HG03280 (cell line): Measurements from ENCODE around the gene CMIP.
"Not testable (repeated sequence)": the region's sequence is repeated elsewhere in the genome, so short reads cannot be mapped to it uniquely, and the experiment has no call there.

Source experiments
- ATAC-seq: cut with Tn5 transposase; IDR thresholded peaks from one replicate; pipeline ENCODE4 v1.9.1; 2021; ENCODE audit warnings: mild to moderate bottlenecking, moderate library complexity; ENCODE audit not compliant: unreplicated experiment

The CMIP gene

DNA sequence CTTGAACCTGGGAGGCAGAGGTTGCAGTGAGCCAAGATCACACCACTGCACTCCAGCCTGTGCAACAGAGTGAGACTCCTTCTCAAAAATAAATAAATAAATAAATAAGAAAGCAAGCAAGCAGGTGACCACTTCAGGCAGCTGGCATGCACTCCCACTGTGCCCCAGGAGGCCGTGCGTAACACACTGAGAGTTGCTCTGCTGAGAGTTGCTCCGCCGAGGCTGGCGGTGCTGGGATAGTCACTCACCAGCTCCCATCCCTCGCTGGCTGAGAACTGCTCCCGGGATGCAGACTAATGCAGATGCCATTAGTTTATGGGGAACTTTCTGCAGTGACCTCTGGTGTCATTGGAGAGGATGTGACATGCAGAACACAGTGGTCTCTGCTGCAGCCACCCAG is 228.8 kb downstream of the CMIP start:
- ATAC-seq, result no peak

DNA sequence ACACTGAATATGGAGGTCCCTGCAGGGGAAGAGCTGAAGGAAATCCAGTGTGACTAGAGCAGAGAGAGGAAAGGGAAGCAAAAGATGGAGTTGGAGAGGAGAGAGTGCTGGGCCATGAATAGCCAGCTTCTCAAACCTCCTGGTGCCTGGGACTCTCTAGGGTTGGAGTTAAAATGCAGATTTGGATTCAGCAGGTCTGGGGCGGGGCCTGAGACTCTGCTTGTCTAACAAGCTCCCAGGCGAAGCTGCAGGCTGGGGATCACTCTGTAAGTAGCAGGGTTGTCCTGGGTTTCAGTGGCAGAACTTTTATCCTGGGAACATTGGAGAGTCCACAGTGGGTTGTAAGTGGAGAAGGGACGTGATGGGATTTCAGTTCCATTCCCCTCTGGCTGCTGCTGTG is 231.1 kb downstream of the CMIP start:
- no peak for ATAC-seq

DNA sequence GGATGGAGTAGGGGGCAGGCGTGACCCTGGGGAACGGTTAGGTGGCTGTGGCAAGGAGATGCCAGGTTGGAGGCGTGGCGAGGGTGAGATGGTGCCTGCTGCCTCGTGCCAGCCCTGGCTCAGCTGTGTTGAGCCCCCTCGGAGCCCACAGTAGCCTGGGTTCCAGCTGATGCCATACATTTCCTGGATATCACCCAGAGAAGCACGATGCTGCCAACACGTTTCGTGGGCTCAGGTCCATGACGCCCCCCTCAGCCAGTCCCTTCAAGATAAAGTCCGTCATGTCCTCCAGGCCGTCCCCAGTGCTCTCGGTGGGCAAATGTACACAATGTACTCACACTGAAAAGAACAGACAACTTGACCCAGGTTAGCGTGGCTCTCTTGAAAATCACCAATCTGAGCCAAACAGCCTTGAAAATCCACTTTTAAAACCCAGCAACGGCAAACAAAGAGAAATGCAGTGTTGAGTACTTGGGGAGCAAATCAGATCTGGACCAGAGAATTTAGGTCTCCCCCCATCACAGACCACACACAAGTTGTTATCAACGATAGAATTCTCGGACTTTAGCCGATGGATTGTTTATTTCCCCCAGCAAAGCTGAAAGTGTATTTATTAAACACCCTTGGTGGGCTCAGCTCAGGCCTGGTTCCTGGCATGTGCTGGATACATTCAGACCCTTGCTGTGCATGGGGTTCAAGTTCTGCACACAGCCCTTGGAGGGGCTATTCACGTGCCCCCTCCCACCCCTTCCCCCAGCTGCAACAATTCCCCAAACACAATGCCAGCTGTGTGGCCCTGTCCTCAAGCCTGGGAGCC is 231.7 kb downstream of the CMIP start:
- no peak for ATAC-seq

DNA sequence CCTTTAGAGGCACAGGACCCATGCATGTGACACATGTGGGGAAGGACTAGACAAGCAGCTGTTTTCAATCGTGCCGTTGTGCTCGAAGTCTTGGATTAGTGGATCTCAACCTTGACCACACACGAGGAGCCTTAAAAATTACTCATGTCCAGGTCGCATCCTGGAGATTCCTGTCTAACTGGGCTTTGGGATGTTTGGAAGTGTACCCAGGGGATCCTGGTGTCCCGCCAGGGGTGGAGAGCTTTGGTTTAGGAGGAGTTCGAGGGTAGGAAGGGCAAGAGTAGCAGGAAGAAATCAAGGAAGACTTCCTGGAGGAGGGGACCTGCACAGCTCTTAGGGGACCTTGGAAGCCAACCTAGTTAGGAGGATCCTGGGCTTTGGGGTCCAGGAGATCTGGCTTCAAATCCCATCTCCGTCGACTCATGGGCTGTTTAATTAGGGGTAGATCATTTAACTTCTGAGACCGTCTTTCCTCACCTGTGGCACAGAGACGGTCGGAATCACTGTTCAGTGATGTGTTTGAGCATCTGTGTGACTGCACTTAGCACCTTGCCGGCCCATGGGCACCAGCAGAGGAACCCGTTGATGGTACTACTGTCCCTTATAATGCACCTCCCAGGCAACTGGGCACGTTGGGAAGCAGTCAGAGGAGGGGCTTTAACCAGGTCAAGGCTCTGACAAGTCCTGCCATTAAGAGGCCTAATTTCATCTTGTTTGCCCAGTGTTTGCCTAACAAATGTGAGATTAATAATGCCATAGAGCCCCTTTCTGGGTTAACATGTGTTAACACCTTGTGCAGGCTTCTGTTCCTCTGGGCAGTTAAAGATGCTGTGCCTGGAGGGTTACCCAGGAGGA is 232.5 kb downstream of the CMIP start:
- ATAC-seq, result no peak

DNA sequence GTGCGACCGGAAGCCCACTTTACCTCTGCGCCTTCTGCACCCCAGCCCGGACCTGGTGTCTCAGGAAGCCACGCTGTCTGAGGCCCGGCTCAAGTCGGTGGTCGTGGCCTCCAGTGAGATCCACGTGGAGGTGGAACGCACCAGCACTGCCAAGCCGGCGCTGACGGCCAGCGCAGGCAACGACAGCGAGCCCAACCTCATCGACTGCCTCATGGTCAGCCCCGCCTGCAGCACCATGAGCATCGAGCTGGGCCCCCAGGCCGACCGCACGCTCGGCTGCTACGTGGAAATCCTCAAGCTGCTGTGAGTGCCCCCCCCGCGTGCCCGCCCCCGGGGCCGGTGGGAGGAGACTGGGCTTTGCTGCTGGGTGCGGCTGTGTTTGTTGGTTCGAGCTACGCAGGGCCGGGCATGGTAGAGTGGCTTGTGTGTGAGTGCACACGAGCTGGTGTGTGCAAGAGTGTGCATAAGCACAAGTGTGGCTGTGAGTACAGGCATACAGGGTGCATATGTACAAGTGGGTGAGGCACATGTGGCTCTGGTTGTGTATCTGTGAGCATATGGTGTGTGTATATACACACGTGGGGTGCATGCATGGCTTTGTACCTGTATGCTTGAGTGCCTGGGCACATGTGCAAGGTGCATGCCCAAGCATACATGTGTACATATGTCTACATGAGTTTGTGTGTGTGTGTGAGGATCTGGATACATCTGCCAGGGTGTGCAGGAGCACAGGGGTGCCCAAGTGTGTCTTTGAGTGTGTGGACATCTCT is 233.9 kb downstream of the CMIP start:
- ATAC-seq, result no peak

DNA sequence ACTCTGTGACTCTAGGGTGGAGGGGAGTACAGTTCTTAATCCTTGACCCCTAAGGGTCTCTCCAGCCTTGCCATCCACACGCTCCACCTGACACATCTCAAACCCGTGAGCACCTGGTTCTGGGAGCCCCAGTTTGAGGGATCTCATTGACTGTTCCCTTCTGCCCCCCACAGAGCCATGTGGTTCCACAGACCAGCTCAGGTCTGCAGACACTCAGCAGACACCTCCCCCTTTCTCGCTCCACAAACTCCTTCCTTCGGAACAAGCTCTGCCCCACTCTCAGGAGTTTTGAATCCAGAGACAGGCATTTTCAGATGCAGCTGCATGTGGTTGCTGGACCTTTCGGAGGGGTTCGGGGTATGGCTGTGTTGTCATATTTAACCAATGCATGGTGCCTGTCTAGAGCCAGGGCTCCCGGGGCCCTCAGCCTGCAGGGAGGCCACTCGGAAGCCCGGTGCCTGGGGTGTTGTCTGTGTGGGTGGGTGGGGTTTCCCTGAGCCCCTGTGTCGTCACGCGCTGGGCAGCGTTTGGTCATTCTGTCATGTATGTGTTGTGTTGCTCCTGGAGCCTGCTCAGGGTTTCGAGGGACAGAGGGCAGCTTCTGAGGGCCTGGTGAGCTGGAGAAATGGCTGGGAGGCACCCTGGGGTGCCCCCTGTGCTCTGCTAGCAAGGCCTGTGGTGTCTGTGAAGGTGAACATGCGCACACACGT is 235.3 kb downstream of the CMIP start:
- ATAC-seq, result no peak

DNA sequence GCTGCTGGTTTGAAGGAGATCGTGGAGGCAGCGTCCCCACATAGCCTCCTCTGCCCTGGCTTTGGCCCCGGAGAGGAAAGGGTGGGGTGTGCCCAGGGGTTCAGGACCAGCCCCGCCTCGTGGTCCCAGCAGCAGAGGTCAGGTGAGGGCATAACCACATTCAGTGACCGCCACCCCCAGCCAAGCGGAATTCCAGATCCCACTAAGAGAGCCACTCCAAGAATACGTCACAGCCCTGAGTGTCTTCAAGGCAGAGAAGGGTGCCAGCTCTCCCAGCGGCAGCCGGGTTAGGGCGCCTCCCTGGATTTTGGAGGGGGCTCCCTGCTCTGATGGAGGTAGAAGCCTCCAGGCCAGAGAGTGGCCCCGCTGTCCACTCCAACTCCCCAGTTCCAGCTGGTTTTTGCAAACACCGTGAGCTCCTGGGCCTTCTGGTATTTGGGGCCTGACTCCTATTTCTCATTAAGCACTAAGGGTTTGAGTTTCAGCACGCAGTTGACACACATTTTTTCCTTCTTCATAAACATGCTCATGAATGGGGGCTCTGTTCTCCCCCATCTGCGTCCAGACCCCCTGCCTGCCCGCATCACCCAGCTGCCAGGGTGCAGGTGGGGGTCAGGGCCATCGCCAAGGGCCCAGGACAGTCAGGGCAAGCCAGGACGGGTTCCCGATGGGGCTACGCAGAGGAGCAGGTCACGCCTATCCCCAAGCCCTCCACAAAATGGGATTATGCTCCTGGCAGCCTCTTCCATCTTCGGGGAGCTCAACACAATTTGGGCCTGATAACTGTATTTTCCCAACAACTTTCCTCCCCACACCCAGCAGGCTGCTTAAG is 236.1 kb downstream of the CMIP start:
- ATAC-seq, result no peak

DNA sequence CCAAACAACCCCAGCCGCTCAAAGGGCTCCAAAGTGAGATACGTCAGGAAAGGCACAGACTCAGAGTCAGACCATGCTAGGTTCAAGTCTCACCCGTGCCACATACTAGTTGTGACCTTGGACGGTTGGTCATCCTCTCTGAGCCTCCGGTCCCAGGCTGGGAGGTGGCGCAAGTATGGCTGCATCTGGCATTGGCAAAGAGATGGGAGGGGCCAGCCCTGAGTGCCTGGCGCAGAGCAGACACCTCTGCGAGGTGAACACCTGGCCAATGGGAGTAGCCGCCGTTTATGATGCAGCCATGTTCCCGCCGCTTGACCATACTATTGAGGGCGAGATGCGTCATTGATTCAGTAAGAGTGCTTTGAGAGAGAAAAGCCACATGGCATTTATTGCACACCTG is 236.7 kb downstream of the CMIP start:
- no peak for ATAC-seq

DNA sequence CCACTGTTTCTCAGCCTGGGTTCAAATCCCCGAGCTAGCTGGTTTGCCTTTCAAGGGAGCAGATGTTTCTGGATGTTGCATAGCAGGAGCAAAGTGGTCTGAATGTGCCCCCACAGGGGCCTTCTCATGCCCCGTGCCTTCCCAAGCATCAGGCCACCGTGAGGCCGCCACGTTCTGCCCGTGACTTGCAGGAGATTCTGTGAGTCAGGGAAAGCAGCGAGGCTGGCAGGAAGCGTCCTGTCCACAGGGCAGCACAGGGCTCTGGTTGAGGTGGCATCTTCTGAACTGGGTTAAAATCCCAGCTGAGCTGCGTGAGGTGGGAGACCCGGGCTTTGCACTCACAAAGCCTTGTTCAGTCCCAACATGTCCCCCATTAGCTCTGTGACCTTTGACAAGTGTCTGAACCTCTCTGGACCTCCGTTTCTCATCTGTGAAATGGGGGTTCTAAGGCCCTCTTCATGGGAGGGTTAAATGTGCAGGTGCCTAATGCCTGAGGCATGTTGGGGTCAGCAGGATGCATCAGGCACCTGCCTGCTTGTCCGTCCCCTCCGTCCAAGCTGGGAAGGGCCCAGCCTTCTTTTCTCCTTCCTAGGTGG is 239.7 kb downstream of the CMIP start:
- no peak for ATAC-seq

DNA sequence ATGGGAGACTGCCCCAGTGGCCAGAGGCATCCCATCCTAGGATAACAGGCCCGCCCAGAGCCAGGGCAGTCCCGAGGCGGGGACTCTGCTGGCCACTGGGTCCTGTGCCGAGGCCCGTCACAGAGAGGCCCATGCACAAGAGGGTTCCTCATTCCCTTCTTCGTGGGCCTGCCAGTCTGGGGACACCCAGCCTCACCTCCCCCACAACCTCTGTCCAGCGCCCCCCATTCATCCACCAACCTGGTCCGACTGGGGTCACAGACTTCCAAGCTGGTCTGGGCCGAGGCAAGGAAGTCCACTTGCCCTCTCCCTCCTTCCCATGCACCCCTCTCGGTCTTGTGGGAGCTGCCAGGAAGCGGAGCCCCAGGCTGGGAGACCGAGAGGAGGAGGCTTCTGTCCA is 240.3 kb downstream of the CMIP start:
- no peak for ATAC-seq

DNA sequence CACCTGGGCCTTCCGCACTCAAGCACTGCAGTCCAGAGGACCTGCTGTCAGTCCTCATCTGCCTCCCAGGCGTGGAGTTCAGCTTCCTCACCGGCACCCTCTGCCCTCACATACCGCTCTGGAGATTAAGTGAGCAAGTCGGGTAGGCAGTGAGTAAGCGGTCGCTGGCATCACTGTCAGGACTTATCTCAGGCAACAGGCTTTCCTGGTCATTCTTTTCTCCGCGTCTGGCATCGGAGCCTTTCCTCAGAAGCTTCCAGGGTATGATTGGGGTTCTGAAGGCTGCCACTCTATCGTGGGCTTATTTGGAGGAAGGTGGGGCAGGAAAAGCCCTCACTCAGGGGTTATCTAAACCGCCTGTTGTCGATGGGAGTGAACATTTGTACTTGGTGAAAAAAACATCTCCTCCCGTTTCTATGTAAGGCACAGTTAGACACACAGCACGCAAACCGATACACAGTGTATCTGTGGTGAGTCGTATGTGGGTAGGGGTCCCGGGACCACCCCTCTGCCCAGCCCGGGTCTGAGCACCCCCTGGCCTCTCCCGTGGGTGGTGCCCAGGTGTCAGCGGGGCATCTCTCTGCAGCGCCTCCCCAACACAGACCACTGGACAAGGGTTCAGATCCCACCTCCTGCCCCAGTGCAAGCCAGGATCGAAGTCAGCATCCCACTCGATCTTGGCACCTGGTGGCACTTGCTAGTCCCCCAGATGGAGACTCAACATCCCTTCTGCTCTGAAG is 242.0 kb downstream of the CMIP start:
- no peak for ATAC-seq

DNA sequence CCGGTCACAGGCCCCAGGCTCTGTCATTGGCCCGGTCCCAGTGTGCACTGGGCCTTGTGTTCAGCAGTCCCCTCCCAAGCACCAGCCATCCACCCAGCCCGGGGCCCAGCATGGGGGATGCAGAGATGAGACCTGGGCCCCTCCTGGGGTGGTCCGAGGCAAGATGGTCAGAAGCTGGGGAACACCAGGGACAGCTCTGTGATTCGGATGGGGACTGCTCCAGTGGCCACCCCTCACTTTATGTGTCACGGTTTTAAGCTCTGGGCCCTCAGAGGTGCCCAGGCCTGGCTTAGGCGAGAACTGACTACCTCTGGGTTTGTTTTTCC is 242.5 kb downstream of the CMIP start:
- ATAC-seq, result no peak

DNA sequence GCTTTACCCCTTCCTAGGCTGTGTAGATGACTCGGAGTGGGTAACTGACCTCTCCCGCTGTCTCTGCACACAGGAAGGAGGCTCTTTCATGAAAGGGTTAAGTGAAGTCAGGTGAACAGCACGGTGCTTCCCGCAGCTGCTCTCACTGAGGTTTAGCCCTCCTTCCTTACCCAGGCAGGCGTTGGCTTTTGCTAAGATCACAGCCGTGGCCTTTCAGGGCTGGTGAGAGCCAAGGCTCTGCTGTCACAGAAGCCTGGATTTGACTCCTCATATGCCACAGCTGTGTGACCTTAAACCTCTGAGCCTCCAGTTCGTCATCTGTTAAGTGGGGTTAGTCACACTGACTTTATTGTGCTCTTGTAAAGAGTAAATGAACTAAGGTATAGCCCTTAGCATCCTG is 243.6 kb downstream of the CMIP start:
- no peak for ATAC-seq

DNA sequence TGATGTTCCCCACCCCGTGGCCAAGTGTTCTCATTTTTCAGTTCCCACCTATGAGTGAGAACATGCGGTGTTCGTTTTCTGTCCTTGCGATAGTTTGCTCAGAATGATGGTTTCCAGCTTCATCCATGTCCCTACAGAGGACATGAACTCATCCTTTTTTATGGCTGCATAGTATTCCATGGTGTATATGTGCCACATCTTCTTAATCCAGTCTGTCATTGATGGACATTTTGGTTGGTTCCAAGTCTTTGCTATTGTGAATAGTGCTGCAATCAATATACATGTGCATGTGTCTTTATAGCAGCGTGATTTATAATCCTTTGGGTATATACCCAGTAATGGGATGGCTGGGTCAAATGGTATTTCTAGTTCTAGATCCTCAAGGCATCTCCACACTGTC is 244.2 kb downstream of the CMIP start:
- ATAC-seq, result not testable (repeated sequence)

DNA sequence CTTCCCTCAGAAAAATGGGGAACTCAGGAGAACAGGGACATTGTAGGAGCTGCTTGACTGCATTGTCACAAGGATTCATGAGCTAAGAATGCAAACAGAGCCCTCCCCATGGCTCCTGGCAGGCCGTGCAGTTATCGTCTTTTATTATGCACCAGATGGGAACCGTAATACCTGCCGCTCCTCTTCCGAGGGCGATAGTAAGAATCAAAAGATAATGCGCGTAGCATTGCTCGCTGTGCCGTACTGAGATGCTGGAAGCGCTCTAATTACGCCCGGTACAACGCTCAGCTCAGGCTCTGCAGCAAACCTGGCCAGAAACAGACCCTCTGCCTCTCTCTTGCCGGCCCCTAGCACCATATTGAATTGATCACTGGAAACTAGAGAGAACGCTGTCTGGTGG is 247.4 kb downstream of the CMIP start:
- no peak for ATAC-seq

DNA sequence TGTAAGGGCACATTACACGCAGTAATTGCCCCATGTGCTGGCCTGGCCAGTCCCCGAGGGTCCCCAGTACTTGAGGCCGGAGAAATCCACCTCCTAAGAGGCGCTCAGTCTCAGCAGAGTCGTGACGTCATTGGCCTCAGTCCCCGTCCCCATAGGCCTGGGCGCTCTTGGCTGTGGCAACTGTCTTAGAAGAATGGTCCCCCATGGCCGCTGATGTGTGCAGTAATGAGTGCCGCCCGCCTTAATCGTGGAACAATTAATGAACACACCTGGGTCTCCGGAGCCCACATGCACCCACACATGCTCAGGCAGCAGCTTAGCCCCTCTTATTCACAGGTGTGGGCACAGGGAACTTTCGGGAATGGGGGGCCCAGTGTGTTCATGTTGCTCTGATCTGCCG is 248.0 kb downstream of the CMIP start:
- ATAC-seq, result no peak

DNA sequence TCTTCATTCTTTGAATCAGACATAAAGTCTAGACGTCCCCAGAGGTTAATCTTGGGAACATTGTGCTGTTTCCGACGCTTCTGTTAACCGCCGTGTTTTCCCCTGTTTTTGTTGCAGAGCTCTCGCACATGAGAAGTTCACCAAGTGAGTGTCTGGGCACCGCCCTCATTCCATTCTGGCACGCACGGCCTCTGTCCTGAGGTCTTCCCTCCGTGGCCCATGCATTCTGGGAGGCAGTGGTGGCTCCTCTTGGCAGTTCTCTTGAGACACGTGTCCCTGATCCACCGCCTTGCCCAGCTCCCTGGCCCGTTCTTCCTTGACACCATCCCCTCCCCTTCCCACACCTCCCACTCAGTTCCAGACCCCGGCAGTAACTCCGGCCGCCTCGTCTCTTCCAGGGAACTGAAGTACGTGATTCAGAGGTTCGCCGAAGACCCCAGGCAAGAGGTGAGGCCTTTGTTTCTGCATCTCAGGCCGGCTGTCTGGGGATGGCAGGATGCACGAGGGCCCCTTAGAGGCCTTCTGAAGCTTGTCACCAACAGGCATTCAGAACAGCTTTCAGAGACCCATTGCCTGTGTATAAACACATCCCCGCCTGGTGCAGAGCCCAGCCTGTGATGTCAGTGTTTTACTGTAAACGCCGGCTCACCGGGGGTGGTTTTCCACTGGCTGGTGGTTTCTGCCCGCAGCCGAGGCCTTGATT is 248.6 kb downstream of the CMIP start:
- ATAC-seq, result no peak

DNA sequence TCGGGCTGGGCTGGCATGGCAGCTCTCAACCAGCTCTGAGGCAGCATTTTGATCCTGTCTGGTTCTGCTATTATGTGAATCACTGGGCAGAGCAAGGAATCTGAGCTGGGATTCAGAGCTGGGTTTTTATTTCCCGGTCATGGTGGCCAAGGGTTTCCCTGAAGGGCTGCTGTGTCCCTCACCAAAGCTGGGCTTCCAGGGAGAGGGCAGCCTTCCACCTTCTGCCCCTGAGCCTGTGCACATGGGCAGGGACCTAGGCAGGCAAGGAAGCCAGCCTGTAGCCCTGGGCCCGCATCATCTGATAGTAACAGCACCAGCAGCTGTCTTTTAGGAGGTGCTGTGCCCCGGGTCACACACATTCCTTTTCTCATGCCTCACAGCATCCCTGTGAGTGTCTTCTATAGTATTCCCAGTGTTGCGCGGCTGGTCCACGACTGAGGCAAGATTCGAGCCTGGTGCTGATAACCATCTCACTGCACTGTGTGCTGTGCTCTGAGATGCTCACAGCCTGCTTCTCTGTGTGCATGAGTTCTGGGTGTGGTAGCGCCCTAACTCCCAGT is 249.2 kb downstream of the CMIP start:
- no peak for ATAC-seq
